Esophagus squamous epithelium (tissue), 4 donors: Measurements from ENCODE around the gene RAB40B.

ENCODE experiments used
- POLR2A ChIP-seq, 4 donors: fragments of 450-650 bp; IDR thresholded peaks; one replicate each; pipeline ENCODE4 v1.6.1; 2017; ENCODE audit warnings: antibody characterized with exemption in 4 of 4, mild to moderate bottlenecking in 4 of 4, moderate library complexity in 3 of 4
- TF ChIP-seq, protein P1 (sequence below), 6 experiments: fragments of 450-650 bp in 4 of 6; fragments of 200-600 bp in 2 of 6; sonication (generic) in 2 of 6; IDR thresholded peaks; one replicate each; pipeline ENCODE4 v1.5.1; 2016 to 2019; ENCODE audit warnings: antibody characterized with exemption in 6 of 6, mild to moderate bottlenecking in 4 of 6, moderate library complexity in 4 of 6

DNA sequence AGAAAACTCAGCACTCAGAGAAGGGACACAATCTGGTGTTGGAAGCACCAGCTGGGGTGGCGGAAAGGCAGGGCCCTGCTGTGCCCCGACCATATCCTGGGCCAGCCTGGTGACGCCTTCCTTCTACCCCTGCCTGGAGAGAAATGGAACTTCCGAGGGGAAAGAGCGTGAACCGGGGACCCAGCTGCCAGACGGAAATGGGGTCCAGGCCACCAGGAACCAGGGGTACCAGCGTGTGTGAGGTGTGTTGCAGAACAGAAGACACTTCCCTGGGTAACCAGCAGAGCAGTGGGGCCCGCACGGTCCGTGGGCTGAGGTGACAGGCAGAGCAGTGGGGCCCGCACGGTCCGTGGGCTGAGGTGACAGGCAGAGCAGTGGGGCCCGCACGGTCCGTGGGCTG lies 6.8 kb downstream of the RAB40B start:
- TF ChIP-seq, protein P1, sequence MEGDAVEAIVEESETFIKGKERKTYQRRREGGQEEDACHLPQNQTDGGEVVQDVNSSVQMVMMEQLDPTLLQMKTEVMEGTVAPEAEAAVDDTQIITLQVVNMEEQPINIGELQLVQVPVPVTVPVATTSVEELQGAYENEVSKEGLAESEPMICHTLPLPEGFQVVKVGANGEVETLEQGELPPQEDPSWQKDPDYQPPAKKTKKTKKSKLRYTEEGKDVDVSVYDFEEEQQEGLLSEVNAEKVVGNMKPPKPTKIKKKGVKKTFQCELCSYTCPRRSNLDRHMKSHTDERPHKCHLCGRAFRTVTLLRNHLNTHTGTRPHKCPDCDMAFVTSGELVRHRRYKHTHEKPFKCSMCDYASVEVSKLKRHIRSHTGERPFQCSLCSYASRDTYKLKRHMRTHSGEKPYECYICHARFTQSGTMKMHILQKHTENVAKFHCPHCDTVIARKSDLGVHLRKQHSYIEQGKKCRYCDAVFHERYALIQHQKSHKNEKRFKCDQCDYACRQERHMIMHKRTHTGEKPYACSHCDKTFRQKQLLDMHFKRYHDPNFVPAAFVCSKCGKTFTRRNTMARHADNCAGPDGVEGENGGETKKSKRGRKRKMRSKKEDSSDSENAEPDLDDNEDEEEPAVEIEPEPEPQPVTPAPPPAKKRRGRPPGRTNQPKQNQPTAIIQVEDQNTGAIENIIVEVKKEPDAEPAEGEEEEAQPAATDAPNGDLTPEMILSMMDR (IDR thresholded peaks at IDR 0.05), result no peak
- TF ChIP-seq POLR2A (IDR thresholded peaks at IDR 0.05), result no peak
